HG03175 (cell line): ENCODE data around the gene GPR37.

Experiments
- ATAC-seq: cut with Tn5 transposase; IDR thresholded peaks from one replicate; pipeline ENCODE4 v1.9.1; 2021; ENCODE audit warnings: mild to moderate bottlenecking, moderate library complexity; ENCODE audit not compliant: unreplicated experiment

Gene GPR37

DNA sequence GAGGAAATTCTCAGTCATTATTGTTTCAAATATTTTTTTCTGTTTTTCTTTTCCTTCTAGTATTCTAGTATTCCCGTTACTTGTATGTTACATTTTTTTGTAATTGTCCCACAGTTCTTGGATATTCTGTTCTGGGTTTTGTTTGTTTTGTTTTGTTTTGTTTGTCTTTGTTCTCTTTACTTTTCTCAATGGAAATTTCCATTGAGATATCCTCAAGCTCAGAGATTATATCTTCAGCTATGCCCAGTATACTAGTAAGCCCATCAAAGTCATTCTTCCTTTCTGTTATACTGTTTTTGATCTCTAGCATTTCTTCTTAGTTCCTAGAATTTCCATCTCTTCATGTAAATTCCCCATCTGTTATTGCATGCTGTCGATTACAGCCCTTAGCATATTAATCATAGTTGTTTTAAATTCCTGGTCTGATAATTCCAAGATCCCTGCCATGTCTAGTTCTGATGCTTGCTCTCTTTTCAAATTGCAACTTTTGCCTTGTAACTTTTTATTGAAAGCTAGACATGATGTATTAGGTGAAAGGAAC, 27.8 kb downstream of the GPR37 start:
- ATAC-seq = no peak

DNA sequence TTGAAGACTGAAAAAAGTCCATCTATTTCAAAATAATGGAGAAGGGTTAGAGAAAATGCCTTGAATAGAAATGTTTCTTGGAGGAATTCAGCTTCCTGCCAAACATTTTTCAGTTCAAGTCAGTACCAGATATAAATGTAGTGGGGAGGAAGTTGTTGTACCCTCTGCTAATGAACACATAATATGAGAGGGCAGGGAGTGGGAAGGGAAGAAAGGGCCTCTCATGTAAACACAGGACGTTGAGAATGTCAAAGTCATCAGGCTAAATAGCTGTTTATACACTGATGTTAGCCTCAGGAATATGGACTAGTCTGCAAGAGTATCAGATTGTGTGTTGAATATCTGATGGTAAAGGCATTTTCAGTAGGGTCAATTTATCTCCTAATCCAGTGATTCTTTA, 37.0 kb downstream of the GPR37 start:
- no peak for ATAC-seq

DNA sequence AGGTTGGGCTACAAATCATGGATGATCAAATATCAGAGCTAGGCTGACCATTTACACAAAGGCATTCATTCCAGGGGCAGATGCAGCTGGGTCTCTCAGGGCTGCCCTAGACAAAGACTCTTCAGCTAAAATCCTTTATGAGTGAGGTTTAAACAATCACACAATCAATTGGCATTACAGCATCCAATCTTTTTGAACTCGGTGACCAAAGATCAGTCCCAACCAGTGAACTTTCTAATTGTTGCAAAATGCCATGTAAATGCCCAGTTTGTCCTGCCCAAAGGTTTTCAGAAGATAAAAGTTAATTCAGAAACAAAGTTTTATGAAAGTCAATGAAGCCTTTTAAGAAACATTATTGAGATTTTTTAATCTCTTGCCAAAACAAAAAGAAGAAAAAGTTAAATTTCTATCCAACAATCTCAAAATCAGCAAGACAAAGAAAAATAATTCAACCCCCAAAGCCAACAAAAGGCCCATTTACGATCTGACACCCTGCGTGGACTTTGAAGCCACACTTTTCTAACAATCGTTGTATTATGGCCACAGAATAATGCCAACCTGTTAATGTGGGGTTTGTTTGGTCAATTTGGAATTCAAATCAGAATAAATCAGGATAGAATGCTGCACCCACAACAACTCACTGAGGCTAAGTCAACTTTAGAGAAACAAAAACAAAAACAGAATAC, 40.9 kb downstream of the GPR37 start:
- no peak for ATAC-seq

DNA sequence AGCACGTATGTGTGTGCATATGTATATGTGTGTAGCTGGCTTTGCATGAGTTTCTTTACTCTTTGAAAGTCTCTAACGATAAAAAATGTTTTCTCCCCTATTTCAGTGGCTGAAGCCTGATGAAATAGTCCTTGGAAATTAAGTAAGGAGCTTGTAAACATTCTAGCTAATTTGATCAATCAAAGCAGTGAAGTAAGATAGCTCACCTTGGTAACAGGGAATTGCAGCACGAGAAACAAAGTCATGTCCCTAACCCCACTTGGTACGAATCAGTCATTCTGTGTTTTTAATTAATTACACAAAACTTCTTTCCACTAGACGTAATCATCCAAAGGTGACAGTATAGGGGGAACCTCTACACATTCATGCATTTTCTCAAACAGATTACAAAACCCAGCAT, 41.5 kb downstream of the GPR37 start:
- ATAC-seq = no peak

DNA sequence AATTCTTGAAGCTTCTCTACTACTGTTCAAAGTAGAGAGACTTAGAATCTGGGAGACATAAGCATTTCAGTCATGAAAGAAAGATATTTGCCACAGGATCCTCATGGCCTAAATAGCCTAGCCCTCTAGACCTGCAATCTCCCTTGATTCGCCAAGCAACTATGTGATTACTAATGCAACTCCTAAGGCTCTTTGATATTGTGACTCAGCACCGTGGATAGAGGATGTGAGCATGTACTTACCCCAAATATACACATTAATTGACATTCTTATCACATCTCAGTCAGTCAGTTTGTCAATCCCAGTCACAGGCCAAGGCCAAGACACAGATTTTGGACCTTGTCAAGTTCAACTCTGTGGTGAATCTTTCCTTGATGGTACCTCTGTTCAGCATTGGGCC, 42.6 kb downstream of the GPR37 start:
- ATAC-seq = no peak

DNA sequence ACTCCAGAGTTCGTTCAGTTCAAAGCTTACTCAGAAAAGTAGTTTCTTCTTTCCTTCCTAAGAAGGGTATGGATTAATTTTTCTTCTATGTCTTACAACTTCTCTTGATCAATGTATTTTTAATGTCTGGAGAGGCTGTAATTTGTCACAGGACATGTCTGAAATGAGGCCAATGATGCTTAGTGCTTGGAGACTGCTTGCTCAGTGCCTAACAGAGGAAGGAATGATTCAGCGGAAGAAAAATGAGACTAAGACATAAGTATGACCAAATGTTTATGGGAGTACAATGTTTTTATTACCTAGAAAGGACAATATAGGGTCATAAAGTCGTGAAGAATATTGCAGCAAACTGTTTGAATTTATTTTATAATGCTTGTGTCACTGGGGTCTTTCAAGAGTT, 43.3 kb downstream of the GPR37 start:
- no peak for ATAC-seq

DNA sequence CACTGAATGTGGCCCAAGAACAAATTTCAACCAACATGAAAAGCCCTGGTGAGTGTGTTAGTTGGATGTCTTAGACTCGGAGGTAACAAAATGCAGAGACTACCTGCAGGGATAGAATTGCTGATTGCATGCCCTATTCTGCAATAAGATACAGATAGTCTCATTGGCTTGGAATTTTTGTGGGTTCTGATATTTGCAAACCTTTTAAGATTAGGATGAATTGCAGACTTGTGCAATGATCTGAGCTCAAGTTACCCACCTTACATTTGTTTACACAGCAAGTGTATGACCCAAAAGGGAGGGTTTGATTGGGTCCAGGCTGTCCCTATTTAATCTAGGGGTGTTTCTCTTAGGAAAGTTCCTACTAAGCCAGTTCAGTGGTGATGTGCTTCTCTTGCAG, 45.4 kb downstream of the GPR37 start:
- ATAC-seq = no peak

DNA sequence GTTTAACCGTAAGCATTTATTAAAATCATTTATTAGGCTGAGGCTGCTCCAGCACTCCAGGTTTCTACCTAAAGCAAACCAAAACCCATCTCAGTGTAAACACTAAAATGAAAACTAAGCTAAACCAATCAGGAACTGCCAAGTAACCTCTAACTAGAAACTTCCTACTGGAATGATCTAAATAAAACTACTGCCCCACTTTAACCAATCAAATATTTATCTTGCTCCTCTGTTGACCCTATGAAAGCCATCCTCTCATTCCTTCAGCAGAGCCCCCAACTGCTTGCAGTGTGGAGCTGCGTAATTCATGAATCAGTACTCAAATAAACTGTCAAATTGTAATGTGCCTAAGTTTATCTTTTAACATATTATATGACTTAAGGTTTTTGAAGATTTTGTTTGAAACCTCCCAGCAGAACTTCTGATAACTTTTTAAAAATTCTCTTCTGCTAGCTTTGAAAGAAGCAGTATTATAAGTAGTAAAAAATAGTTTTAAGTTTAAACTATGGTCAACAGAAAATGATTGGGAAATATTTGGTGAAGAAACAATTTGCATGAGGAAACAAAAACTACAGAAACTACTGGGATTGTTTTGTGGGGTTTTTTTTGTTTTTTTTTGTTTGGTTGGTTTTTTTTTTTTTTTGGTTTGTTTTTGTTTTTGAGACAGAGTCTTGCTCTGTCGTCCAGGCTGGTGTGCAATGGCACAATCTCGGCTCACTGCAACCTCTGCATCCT, 47.4 kb downstream of the GPR37 start:
- no peak for ATAC-seq

DNA sequence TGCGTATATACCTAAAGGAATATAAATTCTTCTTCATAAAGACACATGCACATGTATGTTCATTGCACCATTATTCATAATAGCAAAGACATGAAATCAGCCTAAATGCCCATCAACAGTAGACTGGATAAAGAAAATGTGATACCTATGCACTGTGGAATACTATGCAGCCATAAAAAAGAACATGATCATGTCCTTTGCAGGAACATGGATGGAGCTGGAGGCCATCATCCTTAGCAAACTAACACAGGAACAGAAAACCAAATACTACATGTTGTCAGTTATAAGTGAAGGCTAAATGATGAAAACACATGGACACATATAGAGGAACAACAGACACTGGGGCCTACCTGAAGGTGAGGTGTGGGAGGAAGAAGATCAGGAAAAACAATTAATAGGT, 48.7 kb downstream of the GPR37 start:
- no peak for ATAC-seq

DNA sequence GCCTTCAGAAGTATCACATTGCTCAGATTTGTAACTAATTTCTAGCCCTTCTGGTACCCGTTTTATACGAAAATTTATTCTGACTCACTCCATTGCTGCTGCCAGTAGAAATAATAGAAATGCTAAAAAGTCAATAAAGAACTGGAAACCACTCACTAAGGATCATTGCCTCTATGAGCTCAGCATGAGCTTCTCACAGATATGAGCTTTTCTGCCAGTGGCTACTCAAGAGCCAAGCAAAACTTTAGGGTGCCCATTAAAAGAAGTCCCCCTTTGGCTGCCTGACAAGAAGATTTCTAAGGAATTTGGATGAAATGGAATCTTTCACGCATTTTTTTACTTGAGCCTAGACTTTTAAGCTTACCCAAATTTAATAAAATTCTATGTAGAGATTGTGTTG, 52.5 kb downstream of the GPR37 start:
- no peak for ATAC-seq

DNA sequence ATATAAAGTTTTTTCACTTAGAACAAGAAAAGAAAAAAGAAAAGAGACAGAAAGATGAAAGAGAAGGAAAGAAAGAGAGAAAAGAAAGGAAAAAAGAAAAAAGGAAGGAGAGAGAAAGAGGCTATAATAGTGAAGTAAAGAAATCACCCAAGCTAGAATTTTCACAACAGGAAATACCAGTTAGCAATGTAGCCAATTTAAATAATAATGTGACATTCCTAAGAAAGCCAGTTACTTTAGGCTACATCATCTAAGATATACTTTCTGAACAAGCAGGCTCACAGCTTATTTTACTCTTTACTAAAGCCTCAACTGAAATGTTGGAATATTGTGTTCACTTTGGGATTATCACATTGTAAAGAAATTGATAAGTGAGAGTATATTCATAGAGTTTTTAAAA, 53.6 kb downstream of the GPR37 start:
- no peak for ATAC-seq

DNA sequence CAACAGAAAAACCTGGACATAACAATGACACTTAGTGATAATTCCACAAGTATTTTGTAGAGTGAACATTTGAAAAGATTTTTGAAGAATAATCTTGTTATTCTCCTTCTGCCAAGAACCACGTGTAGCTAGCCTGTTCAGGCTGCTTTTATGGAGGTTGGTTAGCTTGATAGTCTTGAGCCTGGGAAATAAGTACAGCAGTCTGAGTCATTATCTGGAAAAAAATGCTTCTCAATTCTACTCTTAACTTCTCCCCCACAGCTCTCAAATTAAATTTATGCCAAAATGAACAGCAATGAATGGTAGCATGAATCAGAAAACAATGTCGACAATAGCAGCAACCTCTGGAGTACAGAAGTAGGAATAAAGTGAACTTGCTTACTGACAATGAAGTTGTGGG, 63.2 kb downstream of the GPR37 start:
- ATAC-seq = no peak

DNA sequence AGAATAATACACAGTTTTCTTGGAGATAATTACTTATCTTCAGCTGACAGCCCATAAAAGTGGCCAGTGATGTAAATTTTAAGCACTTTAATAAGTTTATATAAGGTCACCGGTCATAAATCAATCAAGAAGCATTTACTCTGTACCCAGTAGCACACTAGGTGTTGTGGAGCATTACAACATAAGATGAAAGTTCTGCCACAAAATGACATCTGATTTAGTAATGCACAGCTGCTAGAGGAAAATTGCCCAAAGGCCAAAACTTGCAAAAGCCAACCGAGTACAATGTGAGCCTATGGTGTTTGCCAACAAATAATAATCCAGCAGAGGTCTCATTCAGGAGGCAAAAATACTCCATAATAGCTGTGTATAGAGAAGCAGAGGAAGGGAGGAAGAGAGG, 63.6 kb downstream of the GPR37 start:
- ATAC-seq = no peak

DNA sequence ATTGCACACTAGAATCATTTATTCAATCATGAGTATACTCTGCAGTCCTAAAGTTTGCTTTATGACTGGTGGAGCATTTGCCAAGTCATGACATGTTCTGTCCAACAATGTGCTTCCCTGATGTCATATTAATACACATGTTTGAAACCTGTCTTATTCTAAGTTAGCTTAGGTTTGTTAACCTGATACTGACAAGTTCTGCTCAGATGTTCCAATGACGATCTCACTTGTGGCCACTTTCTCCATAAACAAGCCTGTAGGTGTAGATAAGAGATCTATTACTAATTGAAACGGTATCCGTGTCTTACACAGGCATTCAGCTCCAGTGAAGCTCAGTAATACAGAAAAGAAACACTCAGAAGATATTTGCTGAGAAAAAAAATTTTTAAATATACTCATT, 64.9 kb downstream of the GPR37 start:
- ATAC-seq = no peak

DNA sequence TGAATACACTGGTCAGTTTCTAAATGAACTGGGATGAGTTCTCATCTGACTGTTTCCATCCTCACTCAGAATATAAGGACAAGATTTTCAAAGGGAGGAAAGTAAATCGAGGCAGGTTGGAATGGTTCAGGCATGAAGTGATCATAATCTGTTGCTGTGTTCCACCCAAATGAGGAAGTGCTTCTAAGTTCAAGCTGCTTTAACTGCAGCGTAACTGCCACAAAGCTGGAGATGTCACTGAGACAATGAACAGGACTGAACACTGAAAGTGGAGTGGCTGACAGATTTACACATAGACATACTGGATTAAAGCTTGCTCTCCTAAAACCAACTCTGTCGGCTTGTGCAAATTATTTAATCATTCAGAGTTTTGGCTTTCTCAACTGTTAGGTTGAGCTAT, 66.6 kb downstream of the GPR37 start:
- ATAC-seq = no peak

DNA sequence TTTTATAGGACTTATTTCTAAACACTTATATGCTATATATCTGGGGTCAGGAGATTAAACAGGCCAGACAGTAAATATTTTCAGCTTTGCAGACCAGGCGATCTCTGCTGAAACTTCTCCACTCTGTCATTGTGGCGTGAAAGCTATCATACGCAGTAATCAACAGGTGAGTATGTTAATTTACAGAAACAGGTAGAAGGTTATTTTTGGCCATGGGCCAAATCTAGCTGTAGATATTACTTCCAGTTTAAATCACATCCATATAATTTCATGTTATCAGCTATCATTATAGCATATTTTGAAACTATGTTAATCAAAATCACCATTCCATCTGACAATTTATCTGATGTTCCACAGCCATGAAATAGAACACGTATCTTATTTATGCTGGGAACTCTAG, 67.8 kb downstream of the GPR37 start:
- ATAC-seq = no peak
